Measurements from ENCODE around the gene ZNF573. TPM values are rescaled to one million over a fixed set of nuclear protein-coding genes. Genes with fewer than 3 reads are reported as not detected.

Gene ZNF573
- total and polyA plus RNA-seq, 2 of the 13 experiments (the other 11 are each of a cell fraction or from before 2014, with no cell fraction given) = 3.1 to 9.3 TPM

DNA sequence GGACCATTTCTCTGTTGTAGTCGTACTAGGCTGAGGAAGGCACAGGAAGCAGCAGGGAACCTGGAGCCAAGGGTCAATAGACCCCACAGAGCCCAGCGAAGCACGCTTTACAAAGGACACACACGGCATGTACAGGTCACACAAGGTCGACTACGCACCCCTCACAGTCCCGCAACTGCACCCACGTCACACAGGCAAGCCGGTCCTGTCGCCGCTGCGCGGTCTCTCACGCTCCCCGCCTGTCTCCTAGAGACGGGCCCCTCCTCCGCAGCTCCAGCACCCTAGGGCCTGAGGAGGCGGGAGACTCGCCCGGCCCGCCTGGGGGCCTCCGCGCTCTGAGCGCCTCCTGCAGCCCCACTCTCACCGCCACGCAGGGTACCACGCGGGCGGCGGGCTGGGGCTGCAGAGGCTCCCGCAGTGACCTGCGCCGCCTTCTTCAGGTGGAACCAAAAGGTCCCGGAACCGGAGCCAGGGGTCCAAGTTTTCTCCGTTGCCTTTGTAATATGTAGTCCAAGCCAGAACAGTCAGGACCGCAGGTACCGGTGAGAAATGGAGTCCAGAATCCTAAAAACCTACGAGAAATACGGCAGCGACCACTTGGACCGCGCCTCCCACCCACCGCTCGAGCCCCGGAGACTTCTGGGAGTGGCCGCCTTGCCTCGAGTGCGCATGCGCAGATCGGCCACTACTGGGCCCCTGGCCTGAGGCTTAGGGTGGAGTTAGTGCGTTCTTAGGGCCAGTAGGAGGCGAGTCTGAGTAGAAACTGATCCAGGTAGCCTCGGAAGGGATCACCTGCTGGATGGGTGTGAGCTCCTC is 60.1 kb downstream of the ZNF573 start, which contains the start of gene ZNF607 (continued):
- TF ChIP-seq CBX2 (IDR thresholded peaks at IDR 0.05; ENCODE audit: low read depth, low read length) = no peak
- TF ChIP-seq CBX2 (CRISPR knock-in tag; IDR thresholded peaks at IDR 0.05; ENCODE audit: low read depth) = no peak
- TF ChIP-seq ZNF75D (CRISPR knock-in tag; IDR thresholded peaks at IDR 0.05; ENCODE audit: borderline replicate concordance) = no peak
- no peak for TF ChIP-seq ARID3A (IDR thresholded peaks at IDR 0.05; ENCODE audit: low read depth, low read length)
- TF ChIP-seq POLR2AphosphoS2 (IDR thresholded peaks at IDR 0.05; ENCODE audit: low read depth, low read length) = 0 out of 2 replicates have a peak, but pooled peaks have one; percentile 38
- TF ChIP-seq CREM (IDR thresholded peaks at IDR 0.05) = 0 out of 2 replicates have a peak, but pooled peaks have one; percentile 11
- no peak for TF ChIP-seq CREM (CRISPR knock-in tag; IDR thresholded peaks at IDR 0.05)
- TF ChIP-seq, protein P1, sequence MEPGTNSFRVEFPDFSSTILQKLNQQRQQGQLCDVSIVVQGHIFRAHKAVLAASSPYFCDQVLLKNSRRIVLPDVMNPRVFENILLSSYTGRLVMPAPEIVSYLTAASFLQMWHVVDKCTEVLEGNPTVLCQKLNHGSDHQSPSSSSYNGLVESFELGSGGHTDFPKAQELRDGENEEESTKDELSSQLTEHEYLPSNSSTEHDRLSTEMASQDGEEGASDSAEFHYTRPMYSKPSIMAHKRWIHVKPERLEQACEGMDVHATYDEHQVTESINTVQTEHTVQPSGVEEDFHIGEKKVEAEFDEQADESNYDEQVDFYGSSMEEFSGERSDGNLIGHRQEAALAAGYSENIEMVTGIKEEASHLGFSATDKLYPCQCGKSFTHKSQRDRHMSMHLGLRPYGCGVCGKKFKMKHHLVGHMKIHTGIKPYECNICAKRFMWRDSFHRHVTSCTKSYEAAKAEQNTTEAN (CRISPR knock-in tag; conservative IDR thresholded peaks at IDR 0.05) = no peak
- peak; percentile 41; the same call in 1 of the 2 replicates for TF ChIP-seq ZNF788 (CRISPR knock-in tag; IDR thresholded peaks at IDR 0.05; ENCODE audit: borderline replicate concordance)
- peak; percentile 20; the same call in 1 of the 2 replicates for TF ChIP-seq SMC3 (IDR thresholded peaks at IDR 0.05; ENCODE audit: low read length)
- TF ChIP-seq KLF15 (CRISPR knock-in tag; IDR thresholded peaks at IDR 0.05; ENCODE audit: borderline replicate concordance) = no peak
- peak; percentile 31; the same call in 1 of the 2 replicates for TF ChIP-seq POGZ (CRISPR knock-in tag; IDR thresholded peaks at IDR 0.05)
- TF ChIP-seq THRA (CRISPR knock-in tag; IDR thresholded peaks at IDR 0.05; ENCODE audit: borderline replicate concordance) = peak; percentile 44; the same call in 1 of the 2 replicates
- 0 out of 2 replicates have a peak, but pooled peaks have one; percentile 28 for TF ChIP-seq ISL2 (CRISPR knock-in tag; IDR thresholded peaks at IDR 0.05)
- TF ChIP-seq ZKSCAN1 (IDR thresholded peaks at IDR 0.05; ENCODE audit: low read length) = no peak
- no peak for TF ChIP-seq ISX (CRISPR knock-in tag; conservative IDR thresholded peaks at IDR 0.05)
- TF ChIP-seq ZNF510 (CRISPR knock-in tag; IDR thresholded peaks at IDR 0.05; ENCODE audit: low read depth) = 0 out of 2 replicates have a peak, but pooled peaks have one; percentile 44
- TF ChIP-seq ZNF44 (CRISPR knock-in tag; IDR thresholded peaks at IDR 0.05) = no peak
- no peak for TF ChIP-seq ZNF180 (CRISPR knock-in tag; IDR thresholded peaks at IDR 0.05; ENCODE audit: borderline replicate concordance, low read depth)
- TF ChIP-seq ATF7-NPFF (CRISPR knock-in tag; IDR thresholded peaks at IDR 0.05; ENCODE audit: low read depth) = peak; percentile 57; the same call in 1 of the 2 replicates
- peak; percentile 86 for TF ChIP-seq ZNF883 (CRISPR knock-in tag; IDR thresholded peaks at IDR 0.05; ENCODE audit: not compliant biosample characterization)
- peak; percentile 44; the same call in 1 of the 2 replicates for TF ChIP-seq HDAC1 (CRISPR knock-in tag; IDR thresholded peaks at IDR 0.05)
- peak; percentile 30; the same call in 1 of the 2 replicates for TF ChIP-seq MTA1 (CRISPR knock-in tag; IDR thresholded peaks at IDR 0.05; ENCODE audit: borderline replicate concordance)
- TF ChIP-seq ZNF24 (IDR thresholded peaks at IDR 0.05) = no peak
- TF ChIP-seq ZNF563 (CRISPR knock-in tag; IDR thresholded peaks at IDR 0.05) = no peak; the same call in 1 of the 2 replicates
- TF ChIP-seq ZBTB20 (CRISPR knock-in tag; IDR thresholded peaks at IDR 0.05; ENCODE audit: borderline replicate concordance, low read depth) = no peak
- no peak for TF ChIP-seq ZBTB3 (CRISPR knock-in tag; IDR thresholded peaks at IDR 0.05; ENCODE audit: borderline replicate concordance, low read depth)

Measured in HepG2 (cell line).